ENCODE measurements around the gene TRIM47.

The TRIM47 gene, protein sequence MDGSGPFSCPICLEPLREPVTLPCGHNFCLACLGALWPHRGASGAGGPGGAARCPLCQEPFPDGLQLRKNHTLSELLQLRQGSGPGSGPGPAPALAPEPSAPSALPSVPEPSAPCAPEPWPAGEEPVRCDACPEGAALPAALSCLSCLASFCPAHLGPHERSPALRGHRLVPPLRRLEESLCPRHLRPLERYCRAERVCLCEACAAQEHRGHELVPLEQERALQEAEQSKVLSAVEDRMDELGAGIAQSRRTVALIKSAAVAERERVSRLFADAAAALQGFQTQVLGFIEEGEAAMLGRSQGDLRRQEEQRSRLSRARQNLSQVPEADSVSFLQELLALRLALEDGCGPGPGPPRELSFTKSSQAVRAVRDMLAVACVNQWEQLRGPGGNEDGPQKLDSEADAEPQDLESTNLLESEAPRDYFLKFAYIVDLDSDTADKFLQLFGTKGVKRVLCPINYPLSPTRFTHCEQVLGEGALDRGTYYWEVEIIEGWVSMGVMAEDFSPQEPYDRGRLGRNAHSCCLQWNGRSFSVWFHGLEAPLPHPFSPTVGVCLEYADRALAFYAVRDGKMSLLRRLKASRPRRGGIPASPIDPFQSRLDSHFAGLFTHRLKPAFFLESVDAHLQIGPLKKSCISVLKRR

DNA sequence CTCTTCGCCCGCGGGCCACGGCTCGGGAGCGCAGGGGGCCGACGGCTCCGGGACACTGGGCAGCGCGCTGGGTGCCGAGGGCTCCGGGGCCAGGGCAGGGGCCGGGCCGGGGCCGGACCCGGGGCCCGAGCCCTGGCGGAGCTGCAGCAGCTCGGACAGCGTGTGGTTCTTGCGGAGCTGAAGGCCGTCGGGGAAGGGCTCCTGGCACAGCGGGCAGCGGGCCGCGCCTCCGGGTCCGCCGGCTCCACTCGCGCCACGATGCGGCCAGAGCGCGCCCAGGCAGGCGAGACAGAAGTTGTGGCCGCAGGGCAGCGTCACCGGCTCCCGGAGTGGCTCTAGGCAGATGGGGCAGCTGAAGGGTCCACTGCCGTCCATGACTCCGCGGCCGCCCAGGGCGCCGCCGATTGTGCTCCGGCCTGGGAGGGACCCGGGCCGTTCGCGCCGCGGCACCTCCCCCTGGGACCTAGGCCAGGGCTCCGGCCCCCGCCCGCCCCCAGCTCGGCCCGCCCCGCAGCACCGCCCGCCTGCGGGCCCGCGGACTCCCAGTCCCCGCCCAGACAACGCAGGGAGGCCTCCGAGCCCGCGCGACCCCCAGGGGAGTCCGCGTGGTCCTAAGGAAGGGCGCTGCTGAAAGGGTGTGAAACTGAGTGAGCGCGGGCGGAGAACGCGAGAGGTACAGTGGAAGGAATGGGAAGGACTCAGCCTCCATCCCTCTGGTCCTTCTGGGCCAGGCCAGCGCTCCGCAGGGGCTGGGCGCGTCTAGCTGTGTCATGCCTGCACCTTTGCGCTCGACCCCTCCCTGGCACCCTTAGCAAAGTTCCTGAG lies at the start of gene TRIM47:
TRIM47 (minus strand) TSS at position 408 of the 825 bp plus-strand sequence; CDS start at position 375, 33 bp downstream.
- DNase-seq (ENCODE audit: low read depth), result no peak
- TF ChIP-seq, protein P1, sequence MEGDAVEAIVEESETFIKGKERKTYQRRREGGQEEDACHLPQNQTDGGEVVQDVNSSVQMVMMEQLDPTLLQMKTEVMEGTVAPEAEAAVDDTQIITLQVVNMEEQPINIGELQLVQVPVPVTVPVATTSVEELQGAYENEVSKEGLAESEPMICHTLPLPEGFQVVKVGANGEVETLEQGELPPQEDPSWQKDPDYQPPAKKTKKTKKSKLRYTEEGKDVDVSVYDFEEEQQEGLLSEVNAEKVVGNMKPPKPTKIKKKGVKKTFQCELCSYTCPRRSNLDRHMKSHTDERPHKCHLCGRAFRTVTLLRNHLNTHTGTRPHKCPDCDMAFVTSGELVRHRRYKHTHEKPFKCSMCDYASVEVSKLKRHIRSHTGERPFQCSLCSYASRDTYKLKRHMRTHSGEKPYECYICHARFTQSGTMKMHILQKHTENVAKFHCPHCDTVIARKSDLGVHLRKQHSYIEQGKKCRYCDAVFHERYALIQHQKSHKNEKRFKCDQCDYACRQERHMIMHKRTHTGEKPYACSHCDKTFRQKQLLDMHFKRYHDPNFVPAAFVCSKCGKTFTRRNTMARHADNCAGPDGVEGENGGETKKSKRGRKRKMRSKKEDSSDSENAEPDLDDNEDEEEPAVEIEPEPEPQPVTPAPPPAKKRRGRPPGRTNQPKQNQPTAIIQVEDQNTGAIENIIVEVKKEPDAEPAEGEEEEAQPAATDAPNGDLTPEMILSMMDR (IDR thresholded peaks at IDR 0.05; ENCODE audit: insufficient read depth, low read depth, low read length, missing control alignments), result no peak
- H3K4me3 ChIP-seq (ENCODE audit: low read depth, low read length), result peak within 1 kb of the TSS; percentile 25

DNA sequence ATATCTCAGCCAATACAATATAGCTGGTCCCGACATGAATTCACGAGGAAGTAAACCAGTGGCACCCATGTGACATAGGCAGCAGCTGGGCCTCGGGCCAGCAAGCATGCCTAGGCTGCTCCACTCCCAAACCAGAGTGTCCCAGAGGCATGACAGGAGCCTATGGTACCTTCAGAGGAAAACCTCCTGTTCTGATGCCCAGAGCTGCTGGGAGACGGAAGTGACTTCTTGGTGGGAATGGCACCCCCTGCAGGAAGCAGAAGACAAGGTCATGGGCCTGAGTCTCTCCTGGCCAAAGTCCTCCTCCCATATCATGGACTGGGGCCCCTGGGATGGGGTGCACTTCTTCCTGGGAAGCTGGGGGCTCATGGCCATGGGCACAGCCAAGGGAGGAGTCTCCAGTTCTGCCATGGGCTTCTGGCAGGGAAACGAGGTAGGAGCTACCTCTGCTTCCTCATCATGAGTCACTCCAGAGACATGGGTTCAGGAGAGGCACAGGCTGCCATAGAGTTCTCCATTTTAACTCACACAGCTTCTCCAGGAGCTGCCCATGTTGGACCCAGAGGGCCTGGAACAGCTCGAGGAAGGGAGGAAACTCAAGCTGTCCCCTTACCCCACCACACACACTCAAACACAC lies 49.0 kb upstream of the TRIM47 start:
- TF ChIP-seq, protein P1 (IDR thresholded peaks at IDR 0.05; ENCODE audit: insufficient read depth, low read depth, low read length, missing control alignments), result peak; percentile 51
- H3K4me3 ChIP-seq (ENCODE audit: low read depth, low read length), result no peak overlapping the region
- peak; percentile 45 for DNase-seq (ENCODE audit: low read depth)

DNA sequence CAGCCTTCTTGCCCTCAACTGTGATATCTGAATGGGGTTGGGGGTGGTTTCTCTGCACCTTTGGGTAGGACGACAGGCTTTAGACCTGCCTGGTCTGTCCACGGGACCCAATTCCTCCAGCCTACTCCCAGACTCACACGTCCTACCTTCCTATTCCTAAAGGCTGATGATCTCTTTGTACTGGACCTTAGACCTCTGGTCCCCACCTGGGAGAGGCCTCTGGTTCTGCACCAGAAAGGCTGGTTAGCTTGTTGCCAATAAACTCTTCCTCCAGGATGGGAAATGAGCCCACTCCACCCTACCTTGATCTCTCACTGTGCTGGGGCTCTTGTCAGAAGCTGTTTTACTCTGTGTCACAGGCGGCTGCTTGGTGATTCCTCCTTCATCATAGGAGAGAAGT lies 48.1 kb upstream of the TRIM47 start:
- TF ChIP-seq, protein P1 (IDR thresholded peaks at IDR 0.05; ENCODE audit: insufficient read depth, low read depth, low read length, missing control alignments), result no peak
- no peak for DNase-seq (ENCODE audit: low read depth)
- no peak overlapping the region for H3K4me3 ChIP-seq (ENCODE audit: low read depth, low read length)

DNA sequence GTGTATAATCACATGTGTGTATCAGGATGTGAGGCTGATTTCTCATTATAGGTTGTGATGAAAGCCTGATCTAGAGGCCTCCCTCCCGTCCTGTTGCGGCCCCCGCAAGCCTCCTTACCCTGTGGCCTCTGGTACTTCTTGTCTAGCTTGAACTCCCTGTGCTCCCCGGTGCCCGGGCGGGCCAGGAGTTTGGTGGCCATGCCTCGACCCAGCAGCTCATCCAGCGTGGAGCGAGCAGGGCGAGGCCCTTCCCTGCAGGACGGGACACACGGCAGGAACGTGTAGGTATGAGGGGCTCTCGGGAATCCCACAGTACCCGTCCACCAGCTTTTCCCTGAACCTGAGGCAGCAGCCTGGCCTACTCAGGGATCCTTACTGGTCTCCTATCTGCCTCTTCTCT lies 47.5 kb upstream of the TRIM47 start:
- TF ChIP-seq, protein P1 (IDR thresholded peaks at IDR 0.05; ENCODE audit: insufficient read depth, low read depth, low read length, missing control alignments), result no peak
- no peak overlapping the region for H3K4me3 ChIP-seq (ENCODE audit: low read depth, low read length)
- no peak for DNase-seq (ENCODE audit: low read depth)

DNA sequence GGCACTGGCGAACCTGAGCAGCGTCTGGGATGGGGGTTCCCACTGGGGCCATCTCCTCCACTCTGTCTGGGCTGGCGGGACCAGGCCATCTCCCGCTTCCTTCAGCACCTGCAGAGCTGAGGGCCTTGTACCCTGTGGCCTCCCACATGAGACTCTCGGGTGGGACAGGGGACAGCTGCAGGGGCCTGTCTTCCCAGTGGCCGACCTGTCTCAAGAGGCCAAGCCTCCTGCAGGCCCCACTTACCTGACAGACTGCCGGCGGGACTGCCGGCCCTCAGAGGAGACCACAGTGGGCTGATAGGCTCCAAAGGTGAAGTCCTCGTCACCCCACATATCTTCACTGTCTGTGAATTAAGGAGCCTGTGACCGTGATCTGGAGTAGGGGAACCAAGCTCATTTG lies 46.7 kb upstream of the TRIM47 start:
- H3K4me3 ChIP-seq (ENCODE audit: low read depth, low read length), result no peak overlapping the region
- no peak for DNase-seq (ENCODE audit: low read depth)
- TF ChIP-seq, protein P1 (IDR thresholded peaks at IDR 0.05; ENCODE audit: insufficient read depth, low read depth, low read length, missing control alignments), result no peak
